ENCODE measurements around the gene UBAP2. TPM values are rescaled to one million over a fixed set of nuclear protein-coding genes. Genes with fewer than 3 reads are reported as not detected.
"Not testable (repeated sequence)": the region's sequence is repeated elsewhere in the genome, so short reads cannot be mapped to it uniquely, and the experiment has no call there.

UBAP2 gene
- total and polyA plus RNA-seq, 2 donors (not counting 1 experiment from before 2014, with no cell fraction given): 15.5 to 26.2 TPM

DNA sequence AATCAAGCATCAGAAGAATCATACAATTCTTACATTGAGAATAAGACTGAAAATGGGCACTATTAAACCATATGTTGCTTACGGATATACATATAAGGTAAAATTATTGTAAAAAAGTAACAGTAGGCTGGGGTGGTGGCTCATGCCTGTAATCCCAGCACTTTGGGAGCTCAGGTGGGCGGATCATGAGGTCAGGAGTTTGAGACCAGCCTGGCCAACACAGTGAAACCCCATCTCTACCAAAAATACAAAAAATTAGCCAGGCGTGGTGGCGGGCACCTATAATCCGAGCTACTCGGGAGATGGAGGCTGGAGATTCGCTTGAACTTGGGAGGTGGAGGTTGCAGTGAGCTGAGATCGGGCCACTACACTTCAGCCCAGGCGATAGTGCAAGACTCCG is 6.6 kb downstream of the UBAP2 start:
- POLR2A ChIA-PET: interaction anchor here (0.6 kb wide), 1 partner anchor 29 kb away, joined by 3 read pairs; no protein-coding TSS in a partner anchor

DNA sequence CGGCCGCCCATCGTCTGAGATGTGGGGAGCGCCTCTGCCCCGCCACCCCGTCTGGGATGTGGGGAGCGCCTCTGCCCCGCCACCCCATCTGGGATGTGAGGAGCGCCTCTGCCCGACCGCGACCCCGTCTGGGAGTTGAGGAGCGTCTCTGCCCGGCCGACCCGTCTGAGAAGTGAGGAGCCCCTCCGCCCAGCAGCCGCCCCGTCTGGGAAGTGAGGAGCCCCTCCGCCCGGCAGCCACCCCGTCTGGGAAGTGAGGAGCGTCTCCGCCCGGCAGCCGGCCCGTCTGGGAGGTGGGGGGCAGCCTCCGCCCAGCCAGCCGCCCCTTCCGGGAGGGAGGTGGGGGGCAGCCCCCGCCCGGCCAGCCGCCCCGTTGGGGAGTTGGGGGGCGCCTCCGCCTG is 9.8 kb downstream of the UBAP2 start:
- H3K9me3 ChIP-seq (ENCODE audit: control extremely low read depth in 1 of 3, control insufficient read depth in 2 of 3, insufficient read depth in 1 of 3, low read length in 2 of 3); DNase-seq; CTCF ChIA-PET; H3K27ac Mint-ChIP-seq; H3K4me1 ChIP-seq (ENCODE audit: control insufficient read depth in 2 of 2, insufficient read depth in 2 of 2, low read length in 2 of 2); H2AFZ ChIP-seq (ENCODE audit: insufficient read depth, low read depth, low read length, poor library complexity, severe bottlenecking); H3K27ac ChIP-seq (ENCODE audit: low read length in 2 of 2); POLR2A ChIA-PET; H3K36me3 ChIP-seq (replicated peaks in 1 of 2; ENCODE audit: control extremely low read depth in 1 of 2, control insufficient read depth in 1 of 2, extremely low read depth in 1 of 2, insufficient read depth in 2 of 2, low read length in 1 of 2); H3K4me2 ChIP-seq (replicated peaks; ENCODE audit: low read depth, low read length, poor library complexity, severe bottlenecking); H3K9me3 Mint-ChIP-seq (ENCODE audit: insufficient read depth); ATAC-seq (ENCODE audit: low read depth); H3K4me1 Mint-ChIP-seq; H3K4me3 ChIP-seq (ENCODE audit: control extremely low read depth in 1 of 5, extremely low read depth in 1 of 5, insufficient read depth in 1 of 5, low read depth in 2 of 5, low read length in 4 of 5); H3K9ac ChIP-seq (ENCODE audit: low read length); intact Hi-C loops (cut with micrococcal nuclease); H3K27me3 ChIP-seq (replicated peaks in 1 of 4; ENCODE audit: control extremely low read depth in 1 of 4, control insufficient read depth in 3 of 4, insufficient read depth in 4 of 4, low read length in 3 of 4); H3K27me3 Mint-ChIP-seq; H3K4me3 Mint-ChIP-seq: not testable (repeated sequence)
- Histone ChIP-seq H4K20me1 (ENCODE audit: control insufficient read depth, insufficient read depth, low read length, poor library complexity, severe bottlenecking) (peaks cover 28% of the 10 kb centered on the region), H3K79me2 (ENCODE audit: control insufficient read depth, insufficient read depth, low read length) (peaks cover 77% of the 10 kb centered on the region)
- 91% methylated on average over 22 of the region's 37 CpGs for WGBS (ENCODE audit: insufficient coverage)

More for the DNA sequence above, 6.6 kb downstream of the UBAP2 start:
- H3K4me2 ChIP-seq (replicated peaks; ENCODE audit: low read depth, low read length, poor library complexity, severe bottlenecking); H3K27ac Mint-ChIP-seq; H3K27me3 ChIP-seq (replicated peaks in 1 of 4; ENCODE audit: control extremely low read depth in 1 of 4, control insufficient read depth in 3 of 4, insufficient read depth in 4 of 4, low read length in 3 of 4); ATAC-seq (ENCODE audit: low read depth); H3K4me1 ChIP-seq (ENCODE audit: control insufficient read depth in 2 of 2, insufficient read depth in 2 of 2, low read length in 2 of 2); H3K27ac ChIP-seq (ENCODE audit: low read length in 2 of 2); CTCF ChIA-PET; H3K4me3 ChIP-seq (ENCODE audit: control extremely low read depth in 1 of 5, extremely low read depth in 1 of 5, insufficient read depth in 1 of 5, low read depth in 2 of 5, low read length in 4 of 5); H3K9ac ChIP-seq (ENCODE audit: low read length); H3K4me1 Mint-ChIP-seq; H2AFZ ChIP-seq (ENCODE audit: insufficient read depth, low read depth, low read length, poor library complexity, severe bottlenecking); H3K4me3 Mint-ChIP-seq; DNase-seq; H3K9me3 ChIP-seq (ENCODE audit: control extremely low read depth in 1 of 3, control insufficient read depth in 2 of 3, insufficient read depth in 1 of 3, low read length in 2 of 3); H3K36me3 ChIP-seq (replicated peaks in 1 of 2; ENCODE audit: control extremely low read depth in 1 of 2, control insufficient read depth in 1 of 2, extremely low read depth in 1 of 2, insufficient read depth in 2 of 2, low read length in 1 of 2); H3K27me3 Mint-ChIP-seq; H3K9me3 Mint-ChIP-seq (ENCODE audit: insufficient read depth): not testable (repeated sequence)
- Histone ChIP-seq H3K79me2 (ENCODE audit: control insufficient read depth, insufficient read depth, low read length) (peaks cover 90% of the 10 kb centered on the region), H4K20me1 (ENCODE audit: control insufficient read depth, insufficient read depth, low read length, poor library complexity, severe bottlenecking) (peaks cover 38% of the 10 kb centered on the region)
- WGBS (ENCODE audit: insufficient coverage): 100% methylated on average over 3 of the region's 10 CpGs
- intact Hi-C loops (cut with micrococcal nuclease): loop anchor here (10.0 kb wide), 1 partner anchor 777 kb away; the partner anchor contains the start of genes BAG1 and CHMP5
